OCI-LY7 (cell line): ENCODE measurements around the gene ZNF213. TPM values are rescaled to one million over a fixed set of nuclear protein-coding genes. Genes with fewer than 3 reads are reported as not detected.

Experiments used
- BruUV-seq: library from RNA; stranded (reverse); fragments of 400-500 nt; replicated peaks from 2 replicates; lab custom pipeline; 2021; lab: Mats Ljungman, UMichigan
- CTCF ChIA-PET: fragments of 300-600 bp; sonication (Branson Sonifier 250); formaldehyde crosslinking; loops from one replicate; lab custom pipeline; 2022; ENCODE audit warnings: antibody characterized with exemption; ENCODE audit not compliant: unreplicated experiment; lab: Charles Lee
- POLR2A ChIA-PET: fragments of 300-600 bp; sonication (Branson Sonifier 250); formaldehyde crosslinking; loops from one replicate; lab custom pipeline; 2022; ENCODE audit warnings: antibody characterized with exemption; lab: Charles Lee
- DNase-seq: peaks from one replicate; pipeline ENCODE4 v3.0.0-alpha.2; 2015; ENCODE audit warnings: low spot score
- H2AFZ ChIP-seq: fragments of 200-600 bp; sonication (generic), shearing (Covaris generic); 2 replicates; pipeline ENCODE4 v1.6.1; 2014; ENCODE audit warnings: mild to moderate bottlenecking, antibody characterized with exemption, low read length, moderate library complexity
- H3K27ac ChIP-seq: fragments of 200-600 bp; sonication (generic); 2 replicates; pipeline ENCODE4 v1.5.1; 2014; ENCODE audit warnings: mixed run types, low read depth, mild to moderate bottlenecking, moderate library complexity, low read length, inconsistent platforms; ENCODE audit not compliant: poor library complexity, severe bottlenecking
- H3K36me3 ChIP-seq: fragments of 200-600 bp; sonication (generic); 2 replicates; pipeline ENCODE4 v1.6.1; 2014; ENCODE audit warnings: mild to moderate bottlenecking, antibody characterized with exemption, low read length, moderate library complexity, mixed read lengths; ENCODE audit not compliant: insufficient read depth
- H3K4me1 ChIP-seq: fragments of 200-600 bp; sonication (generic); 2 replicates; pipeline ENCODE4 v1.5.1; 2014; ENCODE audit warnings: mild to moderate bottlenecking, low read length; ENCODE audit not compliant: insufficient read depth, poor library complexity, severe bottlenecking
- H3K4me2 ChIP-seq: fragments of 200-600 bp; sonication (generic); 2 replicates; pipeline ENCODE4 v1.6.1; 2014; ENCODE audit warnings: mild to moderate bottlenecking, low read length
- H3K4me3 ChIP-seq: fragments of 200-600 bp; sonication (generic); 2 replicates; pipeline ENCODE4 v1.5.1; 2014; ENCODE audit warnings: mild to moderate bottlenecking, low read depth, low read length; ENCODE audit not compliant: poor library complexity, severe bottlenecking
- H3K79me2 ChIP-seq: fragments of 200-600 bp; sonication (generic); 2 replicates; pipeline ENCODE4 v1.6.1; 2016; ENCODE audit warnings: low read depth, mild to moderate bottlenecking, low read length, moderate library complexity, mixed read lengths; ENCODE audit not compliant: insufficient read depth
- H3K9me2 ChIP-seq: fragments of 200-600 bp; sonication (generic); 2 replicates; pipeline ENCODE4 v1.6.1; 2016; ENCODE audit warnings: mild to moderate bottlenecking, low read length, mixed read lengths; ENCODE audit not compliant: insufficient read depth
- H3K9me3 ChIP-seq: fragments of 200-600 bp; sonication (generic); 2 replicates; pipeline ENCODE4 v1.6.1; 2014; ENCODE audit warnings: mild to moderate bottlenecking, mixed run types, low read length, mixed read lengths
- H4K20me1 ChIP-seq: fragments of 200-600 bp; sonication (generic); 2 replicates; pipeline ENCODE4 v1.6.1; 2014; ENCODE audit warnings: mild to moderate bottlenecking, antibody characterized with exemption, low read length, moderate library complexity, mixed read lengths; ENCODE audit not compliant: insufficient read depth
- CTCF ChIP-seq: fragments of 200-600 bp; sonication (generic); conservative IDR thresholded peaks from 2 replicates; pipeline ENCODE4 v1.5.1; 2014; ENCODE audit warnings: mild to moderate bottlenecking, antibody characterized with exemption, low read length, moderate library complexity, mixed read lengths
- EZH2phosphoT487 ChIP-seq: fragments of 200-600 bp; sonication (generic); IDR thresholded peaks from 2 replicates; pipeline ENCODE4 v1.6.1; 2018; ENCODE audit warnings: low read depth, borderline replicate concordance, mild to moderate bottlenecking, mixed run types, antibody characterized with exemption, low read length, moderate library complexity, mixed read lengths
- intact Hi-C: fragments of 100-400 bp; cut with micrococcal nuclease; formaldehyde crosslinking; loops from one replicate; pipeline ENCODE4 v1.10.0; 2022; ENCODE audit not compliant: unreplicated experiment
- total RNA-seq, 2 experiments: library from RNA; depleted of rRNA in 1 of 2; stranded (reverse); fragments of >200 nt in 1 of 2; shearing (Covaris generic) in 1 of 2; gene quantifications; 2 replicates each; pipeline ENCODE4 v1.2.3, GENCODE V29; 2014 to 2022

The ZNF213 gene
- total RNA-seq, 2 experiments from 2014 or later: 3.4 to 9.1 TPM

GRCh38 chr16:3129137-3130131 is 5.4 kb upstream of the ZNF213 start:
- peak overlapping the region; percentile 77 for H3K4me2 ChIP-seq
- H3K9me3 ChIP-seq: no peaks in the 10 kb centered on the region
- intact Hi-C loops: loop anchor here (1.0 kb wide), 3 partner anchors 29 to 70 kb away; no protein-coding TSS in a partner anchor
- ChIA-PET POLR2A (interaction anchor here (0.5 to 1.3 kb wide), 3 partner anchors 32 to 54 kb away, joined by 3 to 4 read pairs (median 3); no protein-coding TSS in a partner anchor), CTCF (interaction anchor here (0.5 to 2.0 kb wide), 6 partner anchors 27 to 107 kb away, joined by 3 to 11 read pairs (median 3); no protein-coding TSS in a partner anchor)
- H2AFZ ChIP-seq: peak overlapping the region; percentile 20; the same call in 1 of the 2 replicates
- peaks cover 20% of the 10 kb centered on the region for H3K4me1 ChIP-seq
- H3K4me3 ChIP-seq: peak overlapping the region; percentile 65
- peaks cover 53% of the 10 kb centered on the region for H3K36me3 ChIP-seq
- H3K79me2 ChIP-seq: peaks cover 25% of the 10 kb centered on the region
- no peaks in the 10 kb centered on the region for H3K9me2 ChIP-seq
- H4K20me1 ChIP-seq: 0 out of 2 replicates have a peak, but pooled peaks cover 9% of the 10 kb centered on the region
- peak; percentile 91 for DNase-seq
- TF ChIP-seq CTCF: peak; percentile 97
- TF ChIP-seq EZH2phosphoT487: no peak
- no TSS peak for BruUV-seq
- H3K27ac ChIP-seq: peak overlapping the region; percentile 57

GRCh38 chr16:3131755-3132377 is 3.0 kb upstream of the ZNF213 start:
- intact Hi-C loops: no loop called here
- ChIA-PET CTCF (no interaction called here), POLR2A (no interaction called here)
- H3K4me2 ChIP-seq: no peak overlapping the region
- peaks cover 22% of the 10 kb centered on the region for H3K4me1 ChIP-seq
- H3K9me3 ChIP-seq: no peaks in the 10 kb centered on the region
- H3K36me3 ChIP-seq: peaks cover 53% of the 10 kb centered on the region
- no TSS peak for BruUV-seq
- H3K9me2 ChIP-seq: no peaks in the 10 kb centered on the region
- H3K79me2 ChIP-seq: peaks cover 39% of the 10 kb centered on the region
- no peak for TF ChIP-seq EZH2phosphoT487
- peak; percentile 82 for TF ChIP-seq CTCF
- no peak overlapping the region for H3K4me3 ChIP-seq
- no peak overlapping the region for H3K27ac ChIP-seq
- H2AFZ ChIP-seq: no peak overlapping the region
- H4K20me1 ChIP-seq: 0 out of 2 replicates have a peak, but pooled peaks cover 9% of the 10 kb centered on the region
- DNase-seq: peak; percentile 57
